SIG-M5 (cell line): ENCODE results near the gene NLGN2.

ENCODE experiments used
- DNase-seq: peaks from one replicate; lab custom pipeline; 2025; lab: John Stamatoyannopoulos, UW

NLGN2 gene

DNA sequence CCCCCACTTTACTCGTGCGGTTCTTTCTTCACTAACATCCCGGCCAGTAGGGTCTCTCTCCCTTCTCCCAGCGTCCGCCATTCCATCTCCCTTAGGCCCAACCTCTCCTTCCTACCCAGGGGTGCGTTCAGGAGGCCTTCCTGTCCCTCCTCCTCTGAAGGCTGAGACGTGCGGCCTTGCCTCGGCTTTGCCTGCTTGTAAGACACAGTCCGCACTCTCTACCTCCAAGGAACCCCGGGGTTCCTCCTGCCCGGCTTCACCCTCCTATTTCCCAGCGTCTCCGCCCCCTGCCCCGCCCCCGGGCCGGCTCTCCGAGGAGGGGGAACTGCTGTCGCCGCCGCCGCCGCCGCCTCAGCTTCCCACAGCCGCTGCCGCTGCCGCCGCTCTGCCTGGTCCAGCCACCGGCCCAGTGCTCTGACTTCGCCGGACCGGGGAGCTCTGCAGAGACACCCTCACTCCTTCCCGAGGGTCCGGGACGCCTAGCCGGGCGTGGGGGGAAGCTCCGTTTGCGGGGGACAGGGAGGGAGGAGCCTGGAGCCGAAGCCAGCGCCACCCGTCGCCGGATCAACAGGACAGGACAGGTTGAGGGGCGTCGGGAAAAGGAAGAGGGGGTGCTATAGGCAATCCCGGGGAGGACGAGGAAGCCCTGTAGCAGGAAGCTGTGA is 30.4 kb downstream of the NLGN2 start:
- no peak for DNase-seq

DNA sequence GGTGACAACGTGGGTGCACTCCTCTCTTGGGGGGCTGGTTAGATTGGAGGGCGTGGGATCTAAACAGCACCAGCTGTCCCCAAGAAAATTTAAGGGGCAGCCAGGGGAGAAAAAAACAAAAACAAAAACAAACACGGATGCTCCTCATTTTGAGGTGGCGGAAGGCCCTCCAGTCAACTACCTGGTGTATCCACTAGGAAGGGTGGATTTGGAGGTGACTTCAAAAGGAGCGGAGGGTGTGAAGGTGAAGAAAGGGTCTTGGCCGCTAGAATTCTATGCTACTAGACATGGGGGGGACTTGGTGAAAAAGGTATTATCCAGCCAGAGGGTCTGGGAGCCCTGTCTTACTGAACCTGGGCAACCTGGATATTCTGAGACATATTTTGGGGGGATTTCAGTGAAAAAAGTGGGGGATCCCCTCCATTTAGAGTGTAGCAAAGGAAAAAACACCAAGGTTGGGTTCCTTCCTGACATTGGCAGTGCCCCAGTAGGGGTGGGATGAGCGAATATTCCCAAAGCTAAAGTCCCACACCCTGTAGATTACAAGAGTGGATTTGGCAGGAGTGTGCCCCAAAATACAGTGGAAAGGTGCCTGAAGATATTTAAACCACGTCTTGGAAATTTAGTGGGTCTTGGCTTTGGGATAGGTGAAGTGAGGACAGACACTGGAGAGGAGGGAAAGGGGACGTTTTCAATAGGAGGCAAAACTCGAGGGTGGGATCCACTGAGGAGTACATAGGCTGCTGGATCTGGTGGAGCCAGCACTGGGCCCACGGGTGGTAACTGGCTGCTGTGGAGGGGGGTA is 31.2 kb downstream of the NLGN2 start:
- no peak for DNase-seq

DNA sequence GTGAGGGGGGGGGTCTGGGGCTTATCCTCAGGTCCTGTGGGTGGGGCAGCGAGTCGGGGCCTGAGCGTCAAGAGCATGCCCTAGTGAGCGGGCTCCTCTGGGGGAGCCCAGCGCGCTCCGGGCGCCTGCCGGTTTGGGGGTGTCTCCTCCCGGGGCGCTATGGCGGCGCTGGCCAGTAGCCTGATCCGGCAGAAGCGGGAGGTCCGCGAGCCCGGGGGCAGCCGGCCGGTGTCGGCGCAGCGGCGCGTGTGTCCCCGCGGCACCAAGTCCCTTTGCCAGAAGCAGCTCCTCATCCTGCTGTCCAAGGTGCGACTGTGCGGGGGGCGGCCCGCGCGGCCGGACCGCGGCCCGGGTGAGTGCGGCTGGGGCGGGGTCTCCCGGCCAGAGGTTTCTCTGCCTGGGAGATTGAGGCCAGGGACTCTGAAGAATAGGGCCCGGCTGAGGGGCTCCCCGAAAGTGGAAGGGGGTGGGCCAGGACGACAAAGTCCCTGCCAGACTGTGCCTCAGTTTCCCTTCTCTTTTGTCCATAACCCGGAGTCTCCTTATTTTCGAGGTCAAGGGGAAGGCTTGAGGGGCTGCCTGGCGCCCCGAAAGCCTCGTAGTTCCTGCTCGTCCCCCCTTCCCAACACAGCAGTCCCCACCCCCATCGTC is 31.9 kb downstream of the NLGN2 start, which contains the start of gene FGF11:
FGF11 (plus strand) TSS at position 51 of the 651 bp plus-strand sequence; CDS start at position 160, 109 bp downstream.
- no peak for DNase-seq

DNA sequence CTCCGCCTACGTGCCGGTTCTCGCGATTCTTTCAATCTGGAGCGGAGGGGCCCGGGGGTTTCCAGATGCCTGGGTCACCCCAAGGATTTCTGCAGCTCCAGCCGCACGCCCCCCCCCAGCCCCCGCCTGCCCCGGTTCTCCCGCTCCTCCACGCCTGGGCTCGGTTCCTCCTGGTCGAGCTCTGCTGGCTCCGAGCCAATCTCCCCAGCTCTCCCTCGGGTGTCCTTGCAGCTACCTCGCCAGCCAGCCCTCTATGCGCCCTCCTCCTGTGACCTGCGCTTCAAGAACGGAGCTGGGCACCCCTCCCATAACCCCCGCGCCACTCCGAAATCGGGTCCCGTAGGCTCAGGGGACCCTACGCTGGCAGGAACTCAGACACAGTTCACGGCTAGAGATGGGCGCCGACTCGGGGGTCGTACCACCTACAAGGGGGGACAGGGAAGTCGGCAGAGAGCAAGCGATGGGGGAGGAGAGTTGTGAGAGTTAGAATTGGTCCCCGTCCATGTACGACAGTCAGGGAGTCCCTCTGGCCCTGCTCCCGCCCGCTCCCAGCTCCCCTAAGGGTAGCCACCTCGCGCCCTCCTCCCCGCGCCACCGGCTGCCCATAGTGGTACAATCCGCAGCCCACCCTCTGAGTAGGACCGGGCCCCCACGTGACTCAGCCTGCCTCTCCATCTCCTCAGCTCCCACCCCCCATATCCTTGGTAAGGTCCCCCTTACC is 32.6 kb downstream of the NLGN2 start:
- DNase-seq, result no peak

DNA sequence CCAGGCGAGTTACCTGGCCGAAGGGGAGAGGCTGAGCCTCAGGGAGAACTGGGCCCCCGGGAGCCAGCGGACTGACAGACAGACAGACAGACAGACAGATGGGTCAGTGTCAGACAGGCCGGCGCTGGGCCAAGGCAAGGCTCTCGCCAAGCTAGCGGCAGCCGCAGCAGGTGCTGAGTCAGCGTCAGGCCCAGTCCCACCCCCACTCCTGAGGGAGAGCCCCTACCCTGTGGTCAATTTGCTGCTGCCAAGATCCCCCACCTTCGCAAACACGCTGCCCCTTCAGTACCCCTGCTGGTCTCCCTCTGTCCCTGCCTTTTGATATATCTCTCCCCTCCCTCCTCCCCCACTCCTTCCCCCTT is 33.2 kb downstream of the NLGN2 start:
- DNase-seq, result no peak

DNA sequence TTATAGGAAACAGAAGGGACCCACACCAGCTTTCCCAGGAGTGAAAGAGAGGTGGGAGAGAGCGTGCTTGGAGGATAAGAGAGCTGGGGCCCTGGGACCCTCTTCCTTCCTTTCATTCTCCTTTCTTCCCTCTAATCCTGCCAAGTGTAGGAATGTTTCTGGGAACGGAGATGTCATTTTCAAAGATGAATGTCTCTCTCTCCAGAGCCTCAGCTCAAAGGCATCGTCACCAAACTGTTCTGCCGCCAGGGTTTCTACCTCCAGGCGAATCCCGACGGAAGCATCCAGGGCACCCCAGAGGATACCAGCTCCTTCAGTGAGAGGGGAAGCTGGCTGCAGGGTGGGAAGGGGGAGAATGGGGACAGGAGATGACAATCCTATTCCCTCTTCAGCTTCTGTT is 33.6 kb downstream of the NLGN2 start:
- no peak for DNase-seq

DNA sequence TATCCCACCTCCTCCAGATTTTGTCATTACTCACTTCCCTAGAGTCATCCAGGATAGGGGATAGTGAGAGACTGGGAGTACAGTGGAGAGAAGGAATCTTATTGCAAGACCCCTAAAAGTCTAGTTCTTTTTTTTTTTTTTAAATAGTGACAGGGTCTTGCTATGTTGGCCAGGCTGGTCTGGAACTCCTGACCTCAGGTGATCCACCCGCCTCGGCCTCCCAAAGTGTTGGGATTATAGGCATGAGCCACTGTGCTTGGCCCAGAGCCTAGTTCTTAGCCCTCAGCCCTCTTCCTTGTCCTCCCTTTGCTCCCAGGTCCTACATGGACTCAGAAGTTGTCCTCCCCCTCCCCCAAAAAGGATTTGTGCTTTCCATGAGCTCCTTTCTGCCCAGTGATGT is 34.5 kb downstream of the NLGN2 start:
- no peak for DNase-seq

DNA sequence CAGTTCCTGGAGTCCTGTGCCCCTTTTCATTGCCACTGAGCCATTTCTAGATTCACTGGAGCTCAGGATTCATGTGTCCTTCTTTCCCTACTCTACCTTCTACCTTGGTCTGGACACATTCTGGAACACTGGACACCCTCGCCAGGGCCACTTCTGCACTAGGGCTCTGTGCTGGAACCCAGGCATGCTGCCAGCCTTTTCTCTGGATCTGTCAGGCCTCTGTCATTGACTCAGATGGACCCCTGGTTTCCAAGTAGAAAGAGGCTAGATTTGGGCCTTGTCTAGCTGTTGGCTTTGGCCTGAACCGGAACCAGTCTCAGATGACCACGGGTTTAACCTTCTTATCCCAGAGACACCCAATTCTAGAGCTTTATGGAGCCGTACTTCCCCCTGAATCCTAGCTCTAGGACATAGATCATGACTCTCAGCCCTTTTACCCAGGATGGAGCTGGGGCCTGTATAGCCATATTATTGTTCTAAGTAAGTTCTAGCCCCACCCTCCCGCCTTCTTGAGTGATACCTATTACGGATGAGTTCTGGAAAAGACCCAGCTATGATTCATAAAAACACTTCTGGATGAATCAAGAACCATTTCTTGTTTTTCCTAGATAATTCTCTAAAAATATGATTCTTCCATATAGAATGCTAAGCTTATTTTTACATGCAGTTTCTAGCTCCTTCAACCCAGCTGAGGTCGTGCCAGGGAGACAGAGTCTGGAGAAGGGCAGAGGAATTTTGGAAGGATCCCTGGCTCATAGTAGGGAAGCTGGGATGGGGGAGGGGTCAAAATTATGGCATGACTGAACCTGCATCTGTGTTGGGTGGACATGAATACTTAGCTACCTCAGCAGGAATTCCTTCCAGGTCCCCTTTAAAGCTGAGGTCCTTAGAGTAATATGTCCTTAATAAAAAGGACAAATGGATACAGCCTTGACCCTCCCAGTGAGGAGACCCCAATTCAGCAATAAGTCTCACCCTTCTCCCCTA is 36.1 kb downstream of the NLGN2 start:
- no peak for DNase-seq

DNA sequence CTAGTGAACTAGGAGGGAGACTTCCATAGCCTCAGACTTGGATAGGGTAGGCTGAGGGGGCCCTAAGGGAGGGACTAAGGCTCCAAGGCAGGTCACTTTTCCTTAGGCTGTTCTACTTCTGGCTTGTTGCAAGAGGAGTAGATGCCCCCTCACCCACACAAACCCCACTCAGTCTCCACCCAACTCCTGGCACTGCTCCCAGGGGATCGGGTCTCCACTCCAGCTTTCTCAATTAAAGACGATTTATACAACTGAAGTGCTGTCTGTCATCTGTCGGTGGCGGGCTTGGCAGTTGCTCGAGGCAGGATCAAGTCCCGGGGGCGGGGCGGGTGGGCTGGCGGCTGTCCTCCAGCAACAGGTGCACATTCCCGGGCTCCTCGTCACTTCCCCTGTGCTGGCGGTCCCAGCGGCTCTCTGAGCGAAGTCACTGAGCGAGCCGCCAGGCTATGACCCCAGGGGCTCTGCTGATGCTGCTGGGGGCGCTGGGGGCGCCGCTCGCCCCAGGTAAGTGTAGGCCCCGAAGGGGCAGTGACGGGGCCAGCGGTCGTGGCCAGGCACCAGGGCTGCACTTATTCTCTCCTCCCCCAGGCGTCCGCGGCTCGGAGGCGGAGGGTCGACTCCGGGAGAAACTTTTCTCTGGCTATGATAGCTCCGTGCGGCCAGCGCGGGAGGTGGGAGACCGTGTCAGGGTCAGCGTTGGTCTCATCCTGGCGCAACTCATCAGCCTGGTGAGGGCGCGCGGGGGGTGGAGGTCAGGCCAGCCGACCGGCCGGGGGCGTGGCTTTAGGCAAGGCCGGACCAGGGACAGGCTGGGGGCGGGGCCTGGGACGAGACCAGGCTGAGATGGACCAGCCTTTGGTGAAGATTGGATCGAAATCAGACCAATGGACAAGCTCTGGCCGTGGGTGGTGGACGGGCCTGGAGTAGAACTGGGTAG is 37.3 kb downstream of the NLGN2 start, which contains the start of gene CHRNB1:
CHRNB1 (plus strand) TSS at position 380 of the 937 bp plus-strand sequence; CDS start at position 447, 67 bp downstream.
- DNase-seq, result no peak

DNA sequence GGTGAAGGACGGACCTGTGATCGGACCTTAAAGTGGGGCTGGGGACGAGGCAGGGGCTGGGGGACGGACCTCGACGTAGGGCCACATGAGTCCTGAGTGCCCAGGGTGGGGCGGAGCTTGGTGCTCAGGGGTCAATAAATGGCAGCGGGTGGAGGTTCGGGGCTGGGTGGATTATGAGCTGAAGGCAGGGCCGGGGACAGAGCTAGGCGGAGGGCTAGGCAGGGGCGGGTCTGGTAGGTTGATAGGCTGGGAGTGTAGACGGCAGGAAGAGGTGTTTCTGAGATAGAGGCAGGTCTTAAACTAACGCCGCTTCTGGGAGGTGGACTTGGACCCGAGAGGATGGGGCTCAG is 37.9 kb downstream of the NLGN2 start:
- DNase-seq, result no peak

DNA sequence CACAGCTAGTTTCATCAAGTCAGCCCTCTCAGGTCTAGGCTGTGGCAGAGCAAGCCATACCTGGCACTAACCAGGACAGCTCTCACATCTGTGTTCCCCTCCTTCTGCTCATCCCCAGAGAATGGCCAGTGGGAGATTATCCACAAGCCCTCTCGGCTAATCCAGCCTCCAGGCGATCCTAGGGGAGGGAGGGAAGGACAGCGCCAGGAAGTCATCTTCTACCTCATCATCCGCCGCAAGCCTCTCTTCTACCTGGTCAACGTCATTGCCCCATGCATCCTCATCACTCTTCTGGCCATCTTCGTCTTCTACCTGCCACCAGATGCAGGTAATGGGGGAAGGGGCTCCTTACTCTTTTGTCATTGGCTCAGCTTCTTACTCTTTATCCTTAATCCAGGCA is 40.8 kb downstream of the NLGN2 start:
- DNase-seq, result no peak

DNA sequence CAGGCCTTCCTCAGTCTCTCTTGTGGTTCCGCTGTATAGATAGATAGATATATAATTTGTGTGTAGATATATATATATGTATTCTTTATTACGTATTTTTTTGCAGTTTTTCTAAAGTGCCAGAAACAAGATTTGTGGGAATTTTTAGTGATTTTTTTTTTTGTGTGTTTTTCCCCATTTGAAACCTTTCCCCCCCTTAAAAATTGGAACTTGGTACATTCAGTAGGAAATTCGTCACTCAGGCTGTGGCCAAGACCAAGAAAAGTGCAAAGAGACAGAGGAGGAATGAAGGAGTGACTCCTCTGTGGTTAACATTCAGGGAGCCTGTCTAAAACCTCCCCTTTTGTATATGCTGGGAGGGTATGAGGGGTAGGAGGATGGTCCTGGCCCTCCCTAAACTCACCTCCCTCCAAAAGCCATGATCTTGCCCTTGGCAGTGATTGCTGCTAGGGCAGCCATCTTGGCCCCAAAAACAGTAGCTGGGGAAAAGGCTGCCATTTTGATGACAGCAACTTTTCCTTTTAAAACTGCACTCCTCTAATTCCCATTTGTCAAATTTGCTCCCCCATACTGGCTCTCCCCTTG is 52.4 kb downstream of the NLGN2 start:
- DNase-seq, result no peak

DNA sequence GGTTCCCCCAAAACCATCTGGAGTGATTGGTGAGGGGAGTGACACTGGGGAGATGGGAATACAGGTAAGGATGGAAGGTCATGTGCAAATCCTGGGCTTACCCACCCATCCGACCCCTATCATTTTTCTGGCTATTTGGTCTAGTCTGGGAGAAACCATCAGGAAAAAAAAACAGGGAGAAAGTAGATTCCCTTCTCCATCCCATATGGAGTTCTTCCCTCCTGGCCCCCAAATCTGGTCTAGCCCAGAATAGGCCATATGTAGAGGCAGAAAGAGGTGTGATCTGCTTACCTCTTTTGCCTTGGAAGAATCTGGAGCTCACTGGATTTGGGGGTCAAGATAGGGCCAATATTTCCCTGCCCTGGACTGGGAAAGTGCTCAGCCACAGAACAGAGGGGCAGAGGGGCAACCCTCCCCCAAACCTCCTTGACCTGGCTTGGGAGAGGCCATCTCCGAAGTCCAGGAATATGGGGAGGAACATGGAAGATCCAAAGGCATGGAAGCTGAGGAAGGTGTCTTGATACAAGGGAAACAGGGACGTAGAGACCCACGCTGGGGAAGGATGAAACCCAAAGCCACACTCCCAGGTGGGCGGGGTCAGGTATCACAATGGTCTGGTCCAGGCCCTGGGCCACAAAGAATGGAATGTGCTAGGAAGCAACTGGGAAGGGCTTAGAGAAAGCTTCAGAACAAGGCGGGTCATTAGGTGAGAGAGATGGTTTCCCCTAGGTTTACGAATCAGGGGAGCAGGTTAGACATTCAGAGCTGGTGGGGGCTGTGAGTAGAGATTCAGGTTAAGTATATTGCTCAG is 53.4 kb downstream of the NLGN2 start:
- DNase-seq, result no peak

DNA sequence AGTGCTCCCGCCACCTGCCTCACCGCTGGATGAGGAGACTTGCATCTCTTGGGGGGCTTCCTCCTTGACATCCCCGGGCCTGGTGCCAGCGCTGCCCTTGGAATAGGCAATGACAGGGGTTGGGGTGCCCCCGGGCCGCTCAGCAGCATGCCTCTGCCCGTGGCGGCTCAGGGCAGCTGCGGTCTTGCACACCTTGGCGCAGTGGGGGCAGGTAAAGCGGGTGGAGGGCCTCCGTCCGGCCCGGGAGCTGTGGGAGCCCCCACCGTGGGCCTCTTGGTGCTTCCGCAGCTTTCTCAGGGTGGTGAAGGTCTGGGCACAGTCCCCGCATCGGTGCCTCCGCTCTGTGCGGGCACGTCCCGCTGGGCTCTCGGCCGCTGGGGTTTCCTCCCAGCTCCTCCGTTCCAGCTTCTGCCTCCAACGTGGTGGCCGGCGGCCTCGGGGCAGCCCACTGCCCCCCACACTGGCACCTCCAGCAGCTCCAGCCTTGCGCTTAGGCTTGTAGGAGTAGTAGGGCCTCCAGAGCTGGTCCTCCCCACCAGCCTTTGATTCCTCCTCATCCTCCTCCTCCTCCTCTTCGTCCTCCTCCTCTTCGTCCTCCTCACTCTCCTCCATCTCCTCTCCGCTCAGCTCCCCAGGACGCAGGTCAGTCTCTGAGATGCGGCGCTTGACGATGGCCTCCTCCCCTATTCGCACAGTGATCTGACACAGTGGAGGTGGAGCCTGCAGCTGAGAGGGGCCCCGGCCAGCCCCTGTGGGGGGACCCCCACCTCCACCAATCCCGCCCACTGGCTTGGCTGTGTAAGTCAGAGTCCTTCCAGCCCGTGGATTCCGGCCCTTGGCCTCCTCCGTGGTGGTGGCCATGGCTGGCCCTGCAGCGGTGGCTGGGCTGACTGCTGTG is 55.1 kb downstream of the NLGN2 start:
- no peak for DNase-seq

DNA sequence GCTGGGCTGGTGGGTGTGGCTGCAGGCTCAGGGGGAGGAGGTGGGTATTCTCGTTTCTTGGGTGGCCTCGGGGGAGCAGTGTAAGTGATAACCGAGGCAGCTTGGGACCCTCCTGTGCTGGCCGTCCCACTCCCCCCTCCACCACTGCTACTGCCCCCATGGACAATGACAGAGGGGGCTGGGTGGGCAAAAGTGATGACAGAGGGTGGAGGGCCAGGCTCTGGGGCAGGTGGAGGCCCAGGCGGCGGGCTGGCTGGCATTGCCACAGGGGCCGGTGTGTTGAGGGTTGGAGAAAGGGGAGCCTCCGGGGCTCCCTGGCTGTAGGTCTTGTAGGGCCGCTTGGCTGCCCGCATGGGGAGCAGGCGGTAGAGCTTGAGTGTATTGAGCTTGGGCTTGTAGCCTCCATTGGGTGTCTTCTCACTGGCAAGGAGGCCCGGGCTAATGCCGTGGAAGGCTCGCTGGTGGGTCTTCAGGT is 55.8 kb downstream of the NLGN2 start:
- DNase-seq, result no peak

DNA sequence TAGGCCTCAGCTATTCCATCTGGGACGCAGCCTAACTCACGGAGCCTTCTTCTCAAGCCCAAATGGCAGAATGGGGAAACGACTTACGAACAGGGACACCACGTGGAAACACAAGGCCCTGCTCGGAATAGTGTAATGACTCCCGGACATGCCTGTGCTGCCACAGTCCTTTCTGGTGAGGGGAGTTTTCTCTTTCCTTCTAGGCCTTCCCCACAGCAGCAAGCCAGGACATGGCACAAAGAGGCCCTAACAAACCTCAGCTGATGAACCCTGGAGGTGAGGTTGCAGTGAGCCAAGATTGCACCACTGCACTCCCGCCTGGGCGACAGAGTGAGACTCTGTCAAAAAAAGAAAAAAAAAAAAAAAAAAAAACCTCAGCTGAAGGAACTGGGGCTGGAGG is 56.4 kb downstream of the NLGN2 start:
- DNase-seq, result no peak

DNA sequence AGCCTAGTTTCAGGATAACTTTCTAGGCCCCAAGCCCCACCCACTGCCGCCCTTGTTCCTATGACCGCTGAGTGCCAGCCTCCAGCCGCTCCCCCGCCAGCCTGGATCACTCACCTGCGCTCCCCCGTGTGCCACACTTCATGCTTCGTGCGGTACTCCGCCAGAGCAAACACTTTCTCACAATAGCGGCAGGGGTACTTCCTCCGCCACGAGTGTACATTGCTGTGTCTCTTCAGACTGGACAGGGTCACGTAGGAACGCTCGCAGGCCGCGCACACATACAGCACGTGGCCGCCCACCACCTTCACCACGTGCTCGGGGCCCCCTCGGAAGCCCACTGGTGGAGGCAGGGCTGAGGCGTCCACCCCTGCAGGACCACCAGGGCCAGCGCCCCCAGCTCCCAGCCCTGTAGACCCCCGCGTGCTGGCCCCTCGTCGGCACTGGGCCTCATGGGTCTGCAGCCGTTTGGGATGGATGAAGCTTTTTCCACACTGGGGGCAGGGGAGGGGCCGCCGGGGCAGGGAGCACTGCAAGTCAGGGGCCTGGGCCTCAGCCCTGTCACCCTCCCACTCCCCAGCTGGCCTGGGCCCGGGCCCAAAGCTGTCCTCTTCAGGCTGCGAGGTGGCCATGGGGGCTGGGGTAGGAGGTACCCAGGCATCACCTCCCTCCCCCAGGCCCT is 58.1 kb downstream of the NLGN2 start:
- no peak for DNase-seq
